B cell (primary cell): ENCODE measurements around the gene OR10AD1. TPM values are rescaled to one million over a fixed set of nuclear protein-coding genes. Genes with fewer than 3 reads are reported as not detected.
A peak's percentile ranks its signal among the peaks of the same experiment; 100 is the strongest.

ENCODE experiments used
- ATAC-seq: fragments of 200-7000 bp; cut with Tn5 transposase; one replicate; pipeline ENCODE4 v1.10.0; 2021; ENCODE audit warnings: low read depth, mild to moderate bottlenecking, moderate number of reproducible peaks, moderate library complexity
- CTCF ChIA-PET: fragments of 350-600 bp; sonication (Branson Sonifier 250); formaldehyde crosslinking; loops from one replicate; lab custom pipeline; 2021; ENCODE audit warnings: antibody characterized with exemption, inconsistent platforms; lab: Charles Lee
- POLR2A ChIA-PET: fragments of 350-600 bp; sonication (Branson Sonifier 250); formaldehyde crosslinking; loops from one replicate; lab custom pipeline; 2021; ENCODE audit warnings: antibody characterized with exemption; lab: Charles Lee
- DNase-seq: peaks from one replicate; pipeline ENCODE4 v3.0.0; 2013
- H2AFZ ChIP-seq: 2 replicates; pipeline ENCODE4 v1.6.1; 2012; ENCODE audit warnings: mild to moderate bottlenecking, low read depth, low read length; ENCODE audit not compliant: insufficient read depth, poor library complexity, severe bottlenecking
- H3K27ac ChIP-seq, 2 donors: 1 replicate in 1 of 2; 2 replicates in 1 of 2; pipeline ENCODE4 v1.5.1; 2012 to 2013; ENCODE audit warnings: low read length in 2 of 2, mild to moderate bottlenecking in 2 of 2, moderate library complexity in 1 of 2
- H3K27me3 ChIP-seq, 4 experiments: fragments of 200-600 bp in 1 of 4; sonication (generic) in 1 of 4; replicated peaks in 1 of 4; 1 replicate in 2 of 4; 2 replicates in 2 of 4; pipeline versions ENCODE4 v1.6.1 to v1.7.0; 2013 to 2016; ENCODE audit warnings: low read length in 3 of 4, mild to moderate bottlenecking in 2 of 4, mixed read lengths in 1 of 4, moderate library complexity in 1 of 4; ENCODE audit not compliant: insufficient read depth in 4 of 4, control insufficient read depth in 3 of 4; ENCODE audit errors: control extremely low read depth in 1 of 4
- H3K36me3 ChIP-seq, 2 experiments: replicated peaks in 1 of 2; 1 replicate in 1 of 2; 2 replicates in 1 of 2; pipeline versions ENCODE4 v1.6.1 to v1.7.1; 2013; ENCODE audit warnings: low read length in 1 of 2; ENCODE audit not compliant: insufficient read depth in 2 of 2, control insufficient read depth in 1 of 2; ENCODE audit errors: control extremely low read depth in 1 of 2, extremely low read depth in 1 of 2
- H3K4me1 ChIP-seq, 2 donors: fragments of 200-600 bp in 1 of 2; sonication (generic) in 1 of 2; 1 replicate in 1 of 2; 2 replicates in 1 of 2; pipeline versions ENCODE4 v1.5.1 to v1.6.1; 2013 to 2017; ENCODE audit warnings: low read length in 2 of 2; ENCODE audit not compliant: control insufficient read depth in 2 of 2, insufficient read depth in 2 of 2
- H3K4me2 ChIP-seq: replicated peaks from 2 replicates; pipeline ENCODE3; 2012; ENCODE audit warnings: mild to moderate bottlenecking, low read depth, low read length; ENCODE audit not compliant: poor library complexity, severe bottlenecking
- H3K4me3 ChIP-seq, 5 experiments: fragments of 200-600 bp in 1 of 5; sonication (generic) in 1 of 5; 1 replicate in 3 of 5; 2 replicates in 2 of 5; pipeline versions ENCODE4 v1.5.1 to v1.7.0; 2011 to 2016; ENCODE audit warnings: low read length in 4 of 5, mild to moderate bottlenecking in 4 of 5, low read depth in 2 of 5, control low read depth in 1 of 5, moderate library complexity in 1 of 5; ENCODE audit not compliant: insufficient read depth in 1 of 5; ENCODE audit errors: control extremely low read depth in 1 of 5, extremely low read depth in 1 of 5
- H3K79me2 ChIP-seq: fragments of 200-600 bp; sonication (generic); one replicate; pipeline ENCODE4 v1.6.0; 2016; ENCODE audit warnings: low read length; ENCODE audit not compliant: control insufficient read depth, insufficient read depth
- H3K9ac ChIP-seq: fragments of 200-600 bp; sonication (generic); 2 replicates; pipeline ENCODE4 v1.6.1; 2017; ENCODE audit warnings: mild to moderate bottlenecking, low read length, moderate library complexity
- H3K9me3 ChIP-seq, 3 donors: one replicate each; pipeline versions ENCODE4 v1.6.1 to v1.7.1; 2013; ENCODE audit warnings: low read length in 2 of 3; ENCODE audit not compliant: control insufficient read depth in 2 of 3, insufficient read depth in 1 of 3; ENCODE audit errors: control extremely low read depth in 1 of 3
- H4K20me1 ChIP-seq: 2 replicates; pipeline ENCODE4 v1.6.0; 2012; ENCODE audit warnings: mild to moderate bottlenecking, low read length; ENCODE audit not compliant: insufficient read depth, control insufficient read depth, poor library complexity, severe bottlenecking
- H3K27ac Mint-ChIP-seq: one replicate; pipeline ENCODE4 v1.8.0; 2021; ENCODE audit warnings: mixed read lengths
- H3K27me3 Mint-ChIP-seq: one replicate; pipeline ENCODE4 v1.8.0; 2021; ENCODE audit warnings: mixed read lengths
- H3K4me1 Mint-ChIP-seq: one replicate; pipeline ENCODE4 v1.8.0; 2021; ENCODE audit warnings: mixed read lengths
- H3K4me3 Mint-ChIP-seq: one replicate; pipeline ENCODE4 v1.8.0; 2021; ENCODE audit warnings: mixed read lengths
- H3K9me3 Mint-ChIP-seq: one replicate; pipeline ENCODE4 v1.8.0; 2022; ENCODE audit warnings: mixed read lengths; ENCODE audit not compliant: insufficient read depth
- CTCF ChIP-seq: fragments of 200-600 bp; IDR thresholded peaks from one replicate; pipeline ENCODE4 v1.8.0; 2022; ENCODE audit warnings: antibody characterized with exemption, mild to moderate bottlenecking
- EZH2 ChIP-seq: IDR thresholded peaks from 2 replicates; pipeline ENCODE4 v1.6.1; 2012; ENCODE audit warnings: borderline replicate concordance, low read depth, mild to moderate bottlenecking, moderate library complexity, low read length; ENCODE audit not compliant: insufficient read depth, poor library complexity, severe bottlenecking
- WGBS: methylation state at CpG from one replicate; pipeline ENCODE4 v1.1.5; 2013; ENCODE audit warnings: missing lambda C conversion rate; ENCODE audit not compliant: insufficient coverage; 5-methylcytosine and 5-hydroxymethylcytosine counted together
- intact Hi-C: fragments of 100-400 bp; cut with micrococcal nuclease; formaldehyde crosslinking; loops from one replicate; pipeline ENCODE4 v1.10.0; 2022
- polyA plus RNA-seq: library from polyadenylated mRNA; depleted of rRNA; stranded (reverse); fragments of >200 nt; gene quantifications from 2 replicates; pipeline ENCODE4 v1.2.3, GENCODE V29; 2012
- total RNA-seq, 2 donors: library from RNA; stranded (reverse); fragments of 120-200 nt in 1 of 2; gene quantifications; 1 replicate in 1 of 2; 2 replicates in 1 of 2; pipeline versions ENCODE4 v1.2.3 to v1.2.4, GENCODE V29; 2013 to 2022

The OR10AD1 gene
- total and polyA plus RNA-seq, 2 donors (not counting 1 experiment from before 2014, with no cell fraction given), result not detected

- no peak overlapping the region for H3K4me3 Mint-ChIP-seq
- POLR2A ChIA-PET, result no interaction called here
These were observed 22.7 kb downstream of the OR10AD1 start for GRCh38 chr12:48180424-48180823.

More at GRCh38 chr12:48180424-48180823, 22.7 kb downstream of the OR10AD1 start:
- no peaks in the 10 kb centered on the region for H3K79me2 ChIP-seq
- peaks cover 63% of the 10 kb centered on the region for H3K27me3 Mint-ChIP-seq
- DNase-seq, result no peak
- peaks cover 25% of the 10 kb centered on the region for H3K4me1 Mint-ChIP-seq
- ATAC-seq, result no peak
- peaks cover 0 to 38% (median 22%) of the 10 kb centered on the region in 4 experiments for H3K27me3 ChIP-seq
- H4K20me1 ChIP-seq, result no peaks in the 10 kb centered on the region
- no peaks in the 10 kb centered on the region for H3K9me3 Mint-ChIP-seq
- WGBS, result 100% methylated on average over 1 of the region's 1 CpG
- H3K27ac ChIP-seq, result no peak overlapping the region
- TF ChIP-seq EZH2 (no peak), CTCF (peak; percentile 23)
- intact Hi-C loops, result loop anchor here (5.0 to 10.0 kb wide), 2 partner anchors 172 to 476 kb away; partner anchors contain the start of genes RPAP3 and ZNF641
- no peak overlapping the region for H3K9ac ChIP-seq
- peaks cover 0 to 4% (median 0%) of the 10 kb centered on the region in 3 donors for H3K9me3 ChIP-seq
- CTCF ChIA-PET, result interaction anchor here (1.5 to 2.9 kb wide), 3 partner anchors 9 to 18 kb away, joined by 7 to 13 read pairs (median 9); no protein-coding TSS in a partner anchor
- no peak overlapping the region for H3K4me2 ChIP-seq
- no peak overlapping the region for H3K4me3 ChIP-seq
- no peak overlapping the region for H3K27ac Mint-ChIP-seq
- peaks cover 24 to 26% of the 10 kb centered on the region in 2 donors for H3K4me1 ChIP-seq
- H2AFZ ChIP-seq, result no peak overlapping the region
- H3K36me3 ChIP-seq, result no peaks in the 10 kb centered on the region
